Measurements from ENCODE around the gene ARHGEF4. TPM values are rescaled to one million over a fixed set of nuclear protein-coding genes. Genes with fewer than 3 reads are reported as not detected.
A peak's percentile ranks its signal among the peaks of the same experiment; 100 is the strongest.

ARHGEF4 gene
- total and polyA plus RNA-seq, 10 donors, result 0.19 to 0.88 (median 0.46) TPM; not detected in 2

- intact Hi-C loops (cut with DNase I; ENCODE audit: low total_unique reads), result no loop called here
- H3K4me1 ChIP-seq, result no peaks in the 10 kb centered on the region
- peak; percentile 59 for DNase-seq
Observed at GRCh38 chr2:131027566-131028528, 191.1 kb downstream of the ARHGEF4 start.

GRCh38 chr2:131029812-131030211 lies 193.1 kb downstream of the ARHGEF4 start:
- intact Hi-C loops (cut with DNase I; ENCODE audit: low total_unique reads), result no loop called here
- H3K36me3 ChIP-seq, result no peaks in the 10 kb centered on the region
- WGBS, 5 donors, result 67 to 74% (median 70%) methylated on average over 7 to 8 of the region's 8 CpGs
- TF ChIP-seq POLR2AphosphoS5 (IDR thresholded peaks at IDR 0.05) (no peak), POLR2A (IDR thresholded peaks at IDR 0.05) (no peak), CTCF (IDR thresholded peaks at IDR 0.05 in 8 of 11, conservative IDR thresholded peaks at IDR 0.05 in 3 of 11) (no peak)
- peaks cover 0 to 34% (median 9%) of the 10 kb centered on the region in 7 donors for H3K27me3 ChIP-seq (replicated peaks in 1 of 7)
- H3K4me1 ChIP-seq, result peaks cover 0 to 6% (median 0%) of the 10 kb centered on the region in 6 donors
- no peak overlapping the region for H3K27ac ChIP-seq
- H3K9me3 ChIP-seq, result peaks cover 0 to 14% (median 9%) of the 10 kb centered on the region in 8 donors
- no peak overlapping the region for H3K4me3 ChIP-seq
- DNase-seq, result peak; percentile 38

More at GRCh38 chr2:131027566-131028528, 191.1 kb downstream of the ARHGEF4 start:
- TF ChIP-seq POLR2A (IDR thresholded peaks at IDR 0.05), result no peak
- TF ChIP-seq CTCF (IDR thresholded peaks at IDR 0.05 in 8 of 11, conservative IDR thresholded peaks at IDR 0.05 in 3 of 11), result no peak
- no peak for TF ChIP-seq POLR2AphosphoS5 (IDR thresholded peaks at IDR 0.05)
- H3K27ac ChIP-seq, result no peak overlapping the region
- H3K36me3 ChIP-seq, result no peaks in the 10 kb centered on the region
- H3K4me3 ChIP-seq, result no peak overlapping the region
- peaks cover 0 to 14% (median 9%) of the 10 kb centered on the region in 8 donors for H3K9me3 ChIP-seq
- WGBS, 5 donors, result 74 to 88% (median 83%) methylated on average over 9 to 12 of the region's 12 CpGs
- peaks cover 0 to 24% (median 0%) of the 10 kb centered on the region in 7 donors for H3K27me3 ChIP-seq (replicated peaks in 1 of 7)

GRCh38 chr2:131030478-131030971 lies 193.8 kb downstream of the ARHGEF4 start:
- H3K36me3 ChIP-seq, result no peaks in the 10 kb centered on the region
- peaks cover 0 to 35% (median 15%) of the 10 kb centered on the region in 7 donors for H3K27me3 ChIP-seq (replicated peaks in 1 of 7)
- TF ChIP-seq CTCF (IDR thresholded peaks at IDR 0.05 in 8 of 11, conservative IDR thresholded peaks at IDR 0.05 in 3 of 11) (no peak), POLR2A (IDR thresholded peaks at IDR 0.05) (no peak), POLR2AphosphoS5 (IDR thresholded peaks at IDR 0.05) (no peak)
- H3K9me3 ChIP-seq, result peaks cover 0 to 14% (median 9%) of the 10 kb centered on the region in 8 donors
- DNase-seq, result peak; percentile 64
- intact Hi-C loops (cut with DNase I; ENCODE audit: low total_unique reads), result no loop called here
- H3K4me3 ChIP-seq, result no peak overlapping the region
- 60 to 79% (median 71%) methylated on average over 13 of the region's 13 CpGs for WGBS, 5 donors
- no peak overlapping the region for H3K27ac ChIP-seq
- peaks cover 0 to 12% (median 5%) of the 10 kb centered on the region in 6 donors for H3K4me1 ChIP-seq

- peaks cover 0 to 45% (median 20%) of the 10 kb centered on the region in 7 donors for H3K27me3 ChIP-seq (replicated peaks in 1 of 7)
- 70 to 81% (median 78%) methylated on average over 8 to 9 of the region's 9 CpGs for WGBS, 5 donors
- H3K4me3 ChIP-seq, result no peak overlapping the region
- no peaks in the 10 kb centered on the region for H3K36me3 ChIP-seq
- TF ChIP-seq POLR2AphosphoS5 (IDR thresholded peaks at IDR 0.05), result no peak
- TF ChIP-seq CTCF (IDR thresholded peaks at IDR 0.05 in 8 of 11, conservative IDR thresholded peaks at IDR 0.05 in 3 of 11), result no peak
- no peak for TF ChIP-seq POLR2A (IDR thresholded peaks at IDR 0.05)
- H3K9me3 ChIP-seq, result peaks cover 0 to 14% (median 9%) of the 10 kb centered on the region in 8 donors
- DNase-seq, result peak; percentile 55
- intact Hi-C loops (cut with DNase I; ENCODE audit: low total_unique reads), result no loop called here
- no peak overlapping the region for H3K27ac ChIP-seq
- peaks cover 0 to 16% (median 6%) of the 10 kb centered on the region in 6 donors for H3K4me1 ChIP-seq
Observed at GRCh38 chr2:131031431-131031841, 194.7 kb downstream of the ARHGEF4 start.

Data from spleen (tissue), 11 donors.